ENCODE measurements around the gene KLF6. TPM values are rescaled to one million over a fixed set of nuclear protein-coding genes. Genes with fewer than 3 reads are reported as not detected.

KLF6 gene
- total RNA-seq, 1 donor from 2014 or later, result 144 TPM

- H3K9me3 ChIP-seq, result no peaks in the 10 kb centered on the region
- no peak overlapping the region for H3K27ac ChIP-seq
- H3K27me3 ChIP-seq, result no peaks in the 10 kb centered on the region
- no peak for DNase-seq (ENCODE audit: low spot score in 2 of 2)
- intact Hi-C loops (cut with DNase I), result no loop called here
- H3K36me3 ChIP-seq, result no peaks in the 10 kb centered on the region
- no peak for TF ChIP-seq CTCF (IDR thresholded peaks at IDR 0.05)
- no peak overlapping the region for H3K4me3 ChIP-seq
- H3K4me1 ChIP-seq, result peaks cover 5 to 13% of the 10 kb centered on the region in 2 donors
These were observed 29.8 kb upstream of the KLF6 start for GRCh38 chr10:3814838-3815220.

- peaks cover 9 to 19% of the 10 kb centered on the region in 2 donors for H3K4me1 ChIP-seq
- intact Hi-C loops (cut with DNase I), result no loop called here
- no peaks in the 10 kb centered on the region for H3K36me3 ChIP-seq
- H3K27me3 ChIP-seq, result no peaks in the 10 kb centered on the region
- no peak for DNase-seq (ENCODE audit: low spot score in 2 of 2)
- H3K4me3 ChIP-seq, result no peak overlapping the region
- no peak overlapping the region for H3K27ac ChIP-seq
- no peaks in the 10 kb centered on the region for H3K9me3 ChIP-seq
- TF ChIP-seq CTCF (IDR thresholded peaks at IDR 0.05), result no peak
These were observed 29.2 kb upstream of the KLF6 start for GRCh38 chr10:3813986-3814837.

GRCh38 chr10:3813267-3813666 is 28.3 kb upstream of the KLF6 start:
- Histone ChIP-seq H3K4me3 (no peak overlapping the region), H3K9me3 (no peaks in the 10 kb centered on the region), H3K27me3 (no peaks in the 10 kb centered on the region), H3K27ac (no peak overlapping the region), H3K4me1 (peaks cover 9 to 20% of the 10 kb centered on the region in 2 donors), H3K36me3 (no peaks in the 10 kb centered on the region)
- intact Hi-C loops (cut with DNase I), result no loop called here
- no peak for DNase-seq (ENCODE audit: low spot score in 2 of 2)
- no peak for TF ChIP-seq CTCF (IDR thresholded peaks at IDR 0.05)

- no peaks in the 10 kb centered on the region for H3K27me3 ChIP-seq
- no peak for TF ChIP-seq CTCF (IDR thresholded peaks at IDR 0.05)
- no peak overlapping the region for H3K4me3 ChIP-seq
- intact Hi-C loops (cut with DNase I), result no loop called here
- no peak for DNase-seq (ENCODE audit: low spot score in 2 of 2)
- no peaks in the 10 kb centered on the region for H3K36me3 ChIP-seq
- no peaks in the 10 kb centered on the region for H3K9me3 ChIP-seq
- peak overlapping the region; percentile 88 to 92 for H3K27ac ChIP-seq
- H3K4me1 ChIP-seq, result peaks cover 18 to 31% of the 10 kb centered on the region in 2 donors
These were observed 27.1 kb upstream of the KLF6 start for GRCh38 chr10:3812141-3812540.

- Histone ChIP-seq H3K4me3 (peak overlapping the region in 1 of 2 donors; percentile 44), H3K9me3 (no peaks in the 10 kb centered on the region), H3K27ac (peak overlapping the region; percentile 88 to 92), H3K4me1 (peaks cover 18 to 38% of the 10 kb centered on the region in 2 donors), H3K36me3 (no peaks in the 10 kb centered on the region), H3K27me3 (no peaks in the 10 kb centered on the region)
- DNase-seq (ENCODE audit: low spot score in 2 of 2), result no peak
- intact Hi-C loops (cut with DNase I), result loop anchor here (2.0 kb wide), 3 partner anchors 17 to 75 kb away; no protein-coding TSS in a partner anchor
- TF ChIP-seq CTCF (IDR thresholded peaks at IDR 0.05), result no peak
These were observed 26.4 kb upstream of the KLF6 start for GRCh38 chr10:3811291-3811870.

All from ascending aorta (tissue), 2 donors.